ENCODE data around the gene MYBPC2.
"Not testable (repeated sequence)": the region's sequence is repeated elsewhere in the genome, so short reads cannot be mapped to it uniquely, and the experiment has no call there.

Gene MYBPC2

GRCh38 chr19:50428772-50429463, 3.8 kb upstream of the MYBPC2 start:
- no peak for DNase-seq

DNA sequence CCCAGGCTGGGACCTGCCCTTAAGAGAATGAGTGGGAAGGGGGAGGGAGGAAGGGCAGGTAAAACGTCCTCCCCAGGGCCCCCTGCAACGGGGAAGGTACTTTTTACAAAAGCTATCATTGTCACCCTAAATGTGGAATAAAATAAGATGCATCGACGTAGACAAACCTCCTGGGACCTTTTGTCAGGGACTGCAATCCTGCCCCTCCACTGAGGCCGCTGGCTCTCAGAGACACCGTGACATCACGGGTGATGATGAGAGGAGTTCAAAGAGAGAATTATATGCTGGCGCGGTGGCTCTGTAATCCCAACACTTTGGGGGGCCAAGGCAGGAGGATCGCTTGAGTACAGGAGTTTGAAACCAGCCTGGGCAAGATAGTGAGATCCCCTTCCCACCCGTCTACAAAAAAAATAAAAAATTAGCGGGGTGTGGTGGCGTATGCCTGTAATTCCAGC, 1.8 kb upstream of the MYBPC2 start:
- DNase-seq: no peak

DNA sequence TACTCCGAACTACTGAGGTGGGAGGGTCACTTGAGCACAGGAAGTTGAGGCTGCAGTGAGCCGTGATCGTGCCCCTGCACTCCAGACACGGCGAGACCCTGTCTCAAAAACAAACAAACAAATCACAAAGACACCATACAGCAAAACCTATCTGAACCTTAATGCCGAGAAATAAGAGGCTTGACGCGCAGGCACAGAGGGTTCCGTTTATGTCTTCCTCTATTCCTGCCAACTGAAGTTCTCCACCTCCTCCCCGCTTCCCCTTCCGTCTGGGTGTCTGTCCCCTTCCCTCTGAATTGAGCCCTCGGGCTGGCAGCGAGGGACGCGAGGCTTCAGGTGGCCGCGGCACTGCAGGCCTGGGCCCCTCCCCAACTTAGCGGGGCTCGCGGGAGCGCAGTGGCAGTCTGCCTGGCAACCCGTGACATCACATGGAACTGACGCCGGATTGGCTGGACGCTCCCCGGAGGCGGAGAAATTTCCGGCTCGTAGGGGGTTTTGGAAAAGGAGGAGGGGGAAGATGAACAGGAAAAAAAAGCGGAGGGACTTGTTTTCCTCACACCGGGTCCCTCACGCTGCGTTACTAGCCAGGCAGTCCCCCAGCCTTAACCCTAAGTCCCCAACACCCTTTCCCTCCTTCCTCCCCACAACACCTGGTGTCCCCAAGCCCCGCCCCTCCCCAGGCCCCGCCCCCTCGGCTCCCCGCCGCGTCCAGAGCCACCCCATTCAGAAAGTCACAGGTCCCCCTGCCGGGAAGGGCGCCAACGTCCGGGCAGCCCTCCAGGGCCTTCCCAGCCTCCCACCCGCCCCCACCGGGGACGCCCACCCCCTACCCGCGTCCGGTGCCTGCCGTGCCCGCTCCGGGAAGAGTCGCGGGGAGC, 1.1 kb upstream of the MYBPC2 start:
- peak; percentile 76 for DNase-seq

GRCh38 chr19:50433201-50434180, 799 bp downstream of the MYBPC2 start:
- DNase-seq: no peak

GRCh38 chr19:50434525-50434924, 1.8 kb downstream of the MYBPC2 start:
- no peak for DNase-seq

GRCh38 chr19:50435221-50435620, 2.5 kb downstream of the MYBPC2 start:
- no peak for DNase-seq

DNA sequence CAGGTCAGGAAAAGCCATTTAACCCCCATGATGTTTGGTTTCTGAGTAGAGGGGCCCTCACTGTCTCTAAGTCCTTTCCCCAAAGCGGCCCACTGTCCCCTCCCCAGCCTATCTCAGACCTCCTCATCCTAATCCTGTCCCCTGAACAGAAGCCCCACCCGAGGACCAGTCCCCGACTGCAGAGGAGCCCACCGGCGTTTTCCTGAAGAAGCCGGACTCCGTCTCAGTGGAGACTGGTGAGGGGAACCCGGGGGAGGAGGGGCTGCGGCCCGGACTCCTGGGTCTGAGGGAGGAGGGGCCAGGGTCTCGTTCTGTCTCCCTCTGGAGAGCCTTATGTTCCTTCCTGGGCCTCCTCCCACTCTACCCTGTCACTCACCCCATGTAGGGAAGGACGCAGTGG, 2.9 kb downstream of the MYBPC2 start:
- DNase-seq: no peak

DNA sequence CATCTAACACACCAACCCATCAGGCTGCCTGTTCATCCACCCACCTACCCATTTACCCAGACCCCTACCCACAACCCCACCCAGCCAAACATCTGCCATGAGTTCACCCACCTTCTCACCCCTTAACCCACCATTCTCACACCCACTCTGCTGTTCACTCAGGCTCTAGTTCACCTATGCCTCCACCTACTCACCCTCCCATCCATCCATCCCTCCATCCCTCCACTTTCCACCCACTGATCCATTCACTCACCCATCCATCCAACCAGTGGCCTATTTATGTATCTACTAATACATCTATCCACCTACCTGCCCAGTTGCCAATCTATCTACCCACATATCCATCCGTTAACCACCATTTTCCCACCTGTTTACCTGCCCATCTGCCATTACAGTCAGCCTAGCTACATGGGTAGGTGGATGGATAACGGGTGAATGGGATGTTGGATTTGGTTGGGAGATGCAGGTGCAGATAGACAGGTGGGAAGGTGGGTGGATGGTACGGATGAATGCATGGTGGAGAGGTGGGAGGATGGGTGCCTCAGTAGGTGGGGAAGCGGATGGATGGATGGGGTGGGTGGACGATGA, 5.3 kb downstream of the MYBPC2 start:
- no peak for DNase-seq

DNA sequence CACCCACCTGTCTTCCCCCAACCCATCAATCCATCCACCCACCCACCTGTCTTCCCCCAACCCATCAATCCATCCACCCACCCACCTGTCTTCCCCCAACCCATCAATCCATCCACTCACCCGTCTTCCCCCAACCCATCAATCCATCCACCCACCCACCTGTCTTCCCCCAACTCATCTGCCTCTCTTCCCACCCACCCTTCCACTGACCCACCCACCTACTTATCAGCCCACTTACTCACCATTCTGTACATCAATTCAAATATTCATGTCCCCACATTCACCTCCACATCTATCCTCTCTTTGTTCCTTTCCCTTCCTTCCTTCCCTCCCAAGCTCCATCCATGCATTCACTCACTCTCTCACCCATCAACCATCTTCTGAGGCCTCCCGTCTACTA, 6.4 kb downstream of the MYBPC2 start:
- DNase-seq: not testable (repeated sequence)

- no peak for DNase-seq
Observed at GRCh38 chr19:50444059-50444458, 11.4 kb downstream of the MYBPC2 start.

DNA sequence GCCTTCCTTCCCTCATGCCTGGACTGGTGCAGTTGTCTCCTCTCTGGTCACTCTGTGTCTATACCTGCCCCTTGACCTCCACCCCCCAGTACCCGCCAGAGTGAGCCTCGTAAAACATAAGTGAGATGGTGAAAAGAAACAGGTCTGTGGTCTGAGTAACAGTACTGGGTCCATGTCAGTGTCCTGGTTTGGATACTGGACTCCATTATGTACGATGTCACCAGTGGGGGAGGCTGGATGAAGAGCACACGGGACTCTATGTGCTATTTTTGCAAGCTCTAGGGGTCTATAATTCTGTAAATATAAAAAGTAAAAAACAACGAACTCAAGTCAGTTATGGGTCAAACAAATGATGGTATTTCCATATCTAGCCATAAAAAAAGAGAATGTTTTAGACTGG, 14.4 kb downstream of the MYBPC2 start:
- no peak for DNase-seq

DNA sequence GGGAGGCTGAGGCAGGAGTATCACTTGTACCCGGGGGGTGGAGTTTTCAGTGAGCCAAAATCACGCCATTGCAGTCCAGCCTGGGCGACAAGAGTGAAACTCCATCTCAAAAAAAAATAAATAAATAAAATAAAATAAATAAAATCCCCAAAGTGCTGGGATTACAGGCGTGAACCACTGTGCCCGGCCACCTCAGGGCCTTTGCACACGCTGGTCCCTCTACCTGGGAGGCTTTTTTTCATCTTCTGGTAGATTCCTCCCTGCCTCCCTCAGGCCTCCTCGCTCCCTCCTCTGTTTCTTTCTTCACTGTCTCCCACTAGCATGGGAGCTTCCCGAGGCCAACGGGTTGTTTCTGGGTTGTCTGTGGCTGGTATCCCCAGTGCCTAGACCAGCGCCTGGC, 15.1 kb downstream of the MYBPC2 start:
- no peak for DNase-seq

- no peak for DNase-seq
Observed at GRCh38 chr19:50449236-50449899, 16.7 kb downstream of the MYBPC2 start.

DNA sequence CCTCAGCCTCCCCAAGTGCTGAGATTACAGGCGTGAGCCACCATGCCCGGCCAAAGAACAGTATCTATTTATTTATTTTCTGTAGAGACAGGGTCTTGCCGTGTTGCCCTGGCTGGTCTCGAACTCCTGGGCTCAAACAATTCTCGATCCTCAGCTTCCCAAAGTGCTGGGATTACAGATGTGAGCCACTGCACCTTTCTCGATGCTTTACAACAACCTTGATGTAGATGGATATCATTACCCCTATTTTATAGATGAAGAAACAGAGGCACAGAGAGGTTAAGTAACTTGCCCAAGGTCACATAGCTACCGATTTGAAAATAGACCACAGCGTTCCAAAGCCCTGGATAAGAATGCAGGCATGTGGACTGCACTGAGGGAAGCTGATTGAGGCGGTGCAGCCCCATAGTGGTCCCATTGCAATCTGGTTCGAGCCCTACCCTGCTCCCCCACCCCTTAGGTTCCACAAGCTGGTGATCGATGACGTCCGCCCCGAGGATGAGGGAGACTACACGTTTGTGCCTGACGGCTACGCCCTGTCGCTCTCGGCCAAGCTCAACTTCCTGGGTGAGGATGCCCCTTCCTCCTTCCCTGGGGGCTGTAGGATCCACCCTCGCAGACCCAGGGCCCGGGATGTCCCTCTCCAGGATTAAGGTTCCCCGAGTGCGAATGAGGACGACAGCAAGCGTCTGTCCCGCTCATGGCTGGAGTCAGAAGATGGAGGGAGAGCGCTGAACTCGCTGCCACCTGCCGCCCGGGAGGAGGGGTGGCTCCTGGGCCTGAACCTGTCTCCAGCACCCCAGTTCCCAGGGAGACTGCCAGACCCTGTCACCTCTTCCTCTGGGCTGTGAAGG, 17.9 kb downstream of the MYBPC2 start:
- DNase-seq: no peak

GRCh38 chr19:50451223-50451534, 18.5 kb downstream of the MYBPC2 start:
- DNase-seq: no peak

DNA sequence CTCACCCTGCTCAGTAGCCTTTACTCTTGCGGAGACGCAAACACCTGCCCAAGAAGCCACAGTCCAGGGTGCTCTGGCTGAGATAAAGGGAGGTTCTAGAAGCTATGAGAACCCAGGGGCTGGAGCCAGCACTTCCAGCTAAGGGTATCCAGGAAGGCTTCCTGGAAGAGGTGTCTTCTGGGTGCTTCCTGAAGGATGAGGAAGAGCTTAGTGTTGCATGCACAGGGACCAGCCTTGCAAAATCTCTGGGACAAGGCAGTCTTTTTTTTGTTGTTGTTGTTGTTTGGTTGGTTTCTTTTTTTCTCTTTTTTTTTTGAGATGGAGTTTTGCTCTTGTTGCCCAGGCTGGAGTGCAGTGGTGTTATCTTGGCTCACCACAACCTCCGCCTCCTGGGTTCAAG, 20.6 kb downstream of the MYBPC2 start:
- no peak for DNase-seq

GRCh38 chr19:50455992-50456391, 23.3 kb downstream of the MYBPC2 start:
- DNase-seq: no peak

DNA sequence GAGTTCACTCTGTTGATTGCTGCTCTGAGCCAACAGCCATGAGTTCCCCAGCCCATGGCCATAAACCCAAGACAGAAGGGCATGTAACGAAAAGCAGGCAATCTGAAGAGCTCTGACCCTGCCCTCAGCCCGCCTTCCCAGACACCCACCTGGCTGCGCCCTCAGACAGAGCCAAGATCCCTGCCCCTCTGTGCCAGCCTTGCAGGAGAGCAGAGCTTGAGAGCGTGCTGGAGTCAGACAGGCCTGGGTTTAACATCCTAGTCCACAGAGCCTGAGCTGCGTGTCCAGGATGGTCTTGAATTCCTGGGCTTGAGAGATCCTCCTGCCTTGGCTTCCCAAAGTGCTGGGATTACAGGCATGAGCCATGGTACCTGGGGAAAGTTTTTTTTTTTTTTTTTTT, 24.6 kb downstream of the MYBPC2 start:
- no peak for DNase-seq

- DNase-seq: no peak
Observed at GRCh38 chr19:50458396-50459066, 25.8 kb downstream of the MYBPC2 start.

GRCh38 chr19:50459067-50459456, 26.4 kb downstream of the MYBPC2 start:
- DNase-seq: no peak

GRCh38 chr19:50459638-50460037, 26.9 kb downstream of the MYBPC2 start:
- DNase-seq: no peak

All from inflammatory macrophage treated with lipopolysaccharide for 4 hours (primary cell).